Activated T-helper 1 cell treated with anti-CD3 and anti-CD28 coated beads, Interleukin-12 subunit alpha, Interleukin-12 subunit beta, Interleukin-2, Interleukin-4 antibody, amounts not matched to agents 30 ng/mL and 10 ng/mL and 1 ng/mL, durations not matched to agents 14 hours and 24 hours and 36 hours (primary cell): ENCODE measurements around the gene ADCY1. TPM values are rescaled to one million over a fixed set of nuclear protein-coding genes. Genes with fewer than 3 reads are reported as not detected.

Experiments used
- DNase-seq: peaks from one replicate; pipeline ENCODE4 v3.0.0; 2021; ENCODE audit warnings: low spot score
- H3K27ac Mint-ChIP-seq: one replicate; pipeline ENCODE4 v1.8.0; 2021; ENCODE audit warnings: mild to moderate bottlenecking, mixed read lengths
- H3K27me3 Mint-ChIP-seq: one replicate; pipeline ENCODE4 v1.8.0; 2022; ENCODE audit warnings: mild to moderate bottlenecking, moderate library complexity, mixed read lengths; ENCODE audit not compliant: insufficient read depth
- H3K36me3 Mint-ChIP-seq: one replicate; pipeline ENCODE4 v1.8.0; 2021; ENCODE audit warnings: low read depth, mixed read lengths
- H3K4me1 Mint-ChIP-seq: one replicate; pipeline ENCODE4 v1.8.0; 2021; ENCODE audit warnings: low read depth, mixed read lengths
- H3K4me3 Mint-ChIP-seq: one replicate; pipeline ENCODE4 v1.8.0; 2021; ENCODE audit warnings: mild to moderate bottlenecking, moderate library complexity, mixed read lengths
- H3K9me3 Mint-ChIP-seq: one replicate; pipeline ENCODE4 v1.8.0; 2021; ENCODE audit warnings: mixed read lengths
- intact Hi-C: fragments of 100-400 bp; cut with micrococcal nuclease; formaldehyde crosslinking; loops from one replicate; pipeline ENCODE4 v1.15.1; 2024
- total RNA-seq: library from RNA; stranded (reverse); gene quantifications from 2 replicates; pipeline ENCODE4 v1.2.3, GENCODE V29; 2022

Gene ADCY1
- total RNA-seq, 1 donor from 2014 or later = 2.9 TPM

DNA sequence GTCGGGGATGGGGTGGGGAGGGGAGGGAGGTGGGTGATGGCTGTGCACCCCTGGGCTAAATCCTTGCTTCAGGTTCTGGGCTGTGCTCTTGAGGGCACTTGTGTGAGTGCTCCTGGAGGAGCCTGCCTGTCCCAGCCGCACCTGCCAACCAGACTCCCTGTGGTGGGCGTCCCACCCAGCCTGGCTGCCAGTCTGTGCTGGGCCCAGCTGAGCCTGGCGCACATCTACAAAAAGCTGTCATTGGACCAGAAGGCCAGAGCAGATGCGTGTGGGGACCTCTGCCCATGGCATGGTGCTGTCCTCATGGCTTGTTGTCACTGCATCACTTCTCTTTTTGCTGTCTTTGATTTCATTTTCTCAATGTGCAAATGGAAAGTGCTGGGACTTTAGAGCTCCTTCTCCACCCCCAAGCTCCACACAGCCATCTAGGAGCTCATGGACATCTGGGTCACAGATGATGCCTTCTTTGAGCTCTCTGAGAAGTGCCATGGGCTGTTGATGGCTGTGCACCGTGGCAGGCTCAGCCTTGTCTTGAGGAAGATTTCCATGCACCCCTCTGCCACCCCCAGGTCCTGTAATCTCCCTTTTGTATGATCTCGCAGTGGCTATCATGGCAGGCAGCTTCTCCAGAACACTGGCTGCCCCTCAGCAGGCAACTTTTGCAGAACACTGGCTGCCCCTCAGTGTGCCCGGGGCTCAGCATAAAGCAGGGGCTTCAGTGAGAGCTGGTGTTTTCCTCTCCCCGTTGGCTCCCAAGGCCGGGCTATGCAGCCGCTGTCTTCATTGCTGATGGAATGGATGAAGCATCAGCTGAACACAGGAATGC lies 83.9 kb downstream of the ADCY1 start:
- Mint-ChIP-seq H3K36me3 (no peaks in the 10 kb centered on the region), H3K4me3 (no peak overlapping the region), H3K4me1 (no peaks in the 10 kb centered on the region), H3K27me3 (no peaks in the 10 kb centered on the region), H3K27ac (no peak overlapping the region), H3K9me3 (no peaks in the 10 kb centered on the region)
- intact Hi-C loops = no loop called here
- no peak for DNase-seq

DNA sequence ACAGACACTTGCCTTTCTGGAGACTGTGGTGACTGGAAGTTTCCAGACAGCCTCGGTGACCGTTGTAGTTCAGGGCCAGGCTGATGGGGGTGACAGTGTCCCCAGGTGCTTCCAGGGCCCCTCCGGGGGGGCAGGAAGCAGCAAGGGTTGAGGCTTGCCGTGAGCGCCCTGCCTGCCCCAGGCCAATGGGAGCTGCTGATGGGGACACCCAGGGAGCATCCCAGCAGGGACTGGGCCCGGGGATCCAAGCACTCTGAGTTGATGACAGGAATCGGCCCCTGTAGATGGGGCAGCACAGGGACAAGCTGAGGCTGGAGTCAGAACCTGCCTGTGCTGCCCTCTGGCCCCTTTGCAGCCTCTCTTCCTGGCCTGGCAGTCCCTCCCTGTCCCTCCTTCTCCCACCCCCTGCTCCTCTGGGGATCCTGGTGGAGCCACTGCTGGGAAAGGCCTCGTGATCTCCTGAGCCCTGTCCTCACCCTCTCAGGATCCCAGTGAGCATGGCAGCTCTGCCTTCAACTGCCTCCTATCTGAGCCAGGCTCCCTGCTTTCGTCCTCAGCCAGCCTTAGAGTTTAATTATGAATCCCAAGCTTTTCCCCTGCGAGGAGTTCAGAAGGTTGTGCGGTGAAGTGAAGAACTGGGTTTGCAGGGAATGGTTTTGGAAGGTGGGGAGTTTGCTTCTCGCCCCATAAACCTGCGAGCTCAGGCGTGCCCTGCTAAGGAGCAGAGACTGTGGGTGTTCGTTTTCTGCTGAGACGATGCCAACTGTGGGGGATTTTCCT lies 84.7 kb downstream of the ADCY1 start:
- DNase-seq = no peak
- Mint-ChIP-seq H3K27me3 (no peaks in the 10 kb centered on the region), H3K36me3 (no peaks in the 10 kb centered on the region), H3K4me1 (no peaks in the 10 kb centered on the region), H3K9me3 (no peaks in the 10 kb centered on the region), H3K27ac (no peak overlapping the region), H3K4me3 (no peak overlapping the region)
- intact Hi-C loops = no loop called here

DNA sequence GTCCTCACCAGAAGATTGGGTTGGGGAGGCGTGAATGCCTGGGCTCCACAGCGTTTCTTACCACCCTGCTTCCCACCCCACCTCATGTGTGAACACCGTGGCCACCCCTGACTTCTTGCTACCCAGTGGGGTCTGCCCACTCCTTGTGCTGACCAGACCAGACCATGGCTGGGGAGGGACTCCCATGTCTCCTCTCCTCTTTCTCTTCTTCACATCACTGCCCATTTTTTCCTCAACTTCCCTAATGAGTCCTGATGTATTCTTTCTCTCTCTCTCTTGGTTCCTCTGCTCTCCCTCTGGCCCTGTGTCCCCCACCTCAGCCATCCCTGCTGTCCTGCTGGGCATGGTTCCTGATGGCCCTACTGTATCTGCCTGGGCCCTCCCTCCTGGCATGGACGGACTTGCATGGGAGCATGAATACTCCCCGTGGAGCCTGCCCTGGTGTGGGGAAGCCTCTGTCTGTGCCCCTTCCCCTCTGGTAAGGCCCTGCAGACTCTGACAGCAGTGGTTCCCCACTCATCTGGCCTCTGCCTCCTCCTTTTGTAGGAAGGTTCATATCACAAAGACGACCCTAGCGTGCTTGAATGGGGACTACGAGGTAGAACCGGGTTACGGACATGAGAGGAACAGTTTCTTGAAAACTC lies 85.5 kb downstream of the ADCY1 start:
- intact Hi-C loops = no loop called here
- H3K9me3 Mint-ChIP-seq = no peaks in the 10 kb centered on the region
- no peak overlapping the region for H3K27ac Mint-ChIP-seq
- no peaks in the 10 kb centered on the region for H3K4me1 Mint-ChIP-seq
- no peak overlapping the region for H3K4me3 Mint-ChIP-seq
- DNase-seq = no peak
- no peaks in the 10 kb centered on the region for H3K36me3 Mint-ChIP-seq
- no peaks in the 10 kb centered on the region for H3K27me3 Mint-ChIP-seq

DNA sequence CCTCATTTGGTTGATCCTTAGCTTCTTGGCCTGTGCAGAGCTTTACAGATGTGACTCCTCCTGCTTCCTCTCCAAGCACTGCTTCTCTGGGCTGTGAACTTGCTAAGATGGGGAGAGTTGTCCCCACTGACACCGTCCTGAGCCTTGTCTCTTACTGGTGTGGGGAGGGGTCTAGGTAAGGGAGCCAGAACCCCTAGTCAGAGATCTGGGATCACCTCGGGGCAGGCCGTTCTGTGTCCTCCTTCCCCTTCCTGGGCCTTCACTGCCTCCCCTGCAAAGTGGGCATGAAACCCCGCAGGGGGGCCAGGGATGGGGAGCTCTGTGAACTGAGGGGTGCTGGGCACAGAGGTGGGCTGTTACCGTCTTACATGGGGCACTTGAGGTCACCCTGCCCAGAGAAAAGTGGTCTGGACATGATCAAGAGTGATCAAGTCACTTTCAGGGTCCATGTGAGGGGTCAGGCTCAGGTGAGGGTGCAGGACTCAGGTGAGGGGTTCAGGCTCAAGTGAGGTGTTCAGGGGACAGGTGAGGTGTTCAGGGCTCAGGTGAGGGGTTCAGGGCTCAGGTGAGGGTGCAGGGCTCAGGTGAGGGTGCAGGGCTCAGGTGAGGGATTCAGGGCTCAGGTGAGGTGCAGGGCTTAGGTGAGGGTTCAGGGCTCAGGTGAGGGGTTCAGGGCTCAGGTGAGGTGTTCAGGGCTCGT lies 86.2 kb downstream of the ADCY1 start:
- Mint-ChIP-seq H3K4me3 (no peak overlapping the region), H3K27me3 (no peaks in the 10 kb centered on the region), H3K4me1 (no peaks in the 10 kb centered on the region), H3K27ac (no peak overlapping the region), H3K9me3 (no peaks in the 10 kb centered on the region), H3K36me3 (no peaks in the 10 kb centered on the region)
- intact Hi-C loops = no loop called here
- no peak for DNase-seq

DNA sequence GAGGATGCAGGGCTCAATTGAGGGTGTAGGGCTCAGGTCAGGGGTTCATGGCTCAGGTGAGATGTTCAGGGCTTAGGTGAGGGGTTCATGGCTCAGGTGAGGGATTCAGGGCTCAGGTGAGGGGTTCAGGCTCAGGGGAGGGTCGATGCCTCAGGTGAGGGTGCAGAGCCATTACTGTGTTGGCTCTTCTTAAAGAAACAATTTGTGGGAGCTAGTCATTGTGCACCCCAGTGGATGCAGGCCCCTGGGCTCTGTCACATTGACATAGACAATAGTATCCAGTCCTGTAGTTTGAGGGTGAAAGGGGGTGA lies 86.7 kb downstream of the ADCY1 start:
- H3K4me3 Mint-ChIP-seq = no peak overlapping the region
- H3K9me3 Mint-ChIP-seq = no peaks in the 10 kb centered on the region
- no peak overlapping the region for H3K27ac Mint-ChIP-seq
- H3K27me3 Mint-ChIP-seq = no peaks in the 10 kb centered on the region
- DNase-seq = no peak
- no peaks in the 10 kb centered on the region for H3K4me1 Mint-ChIP-seq
- intact Hi-C loops = no loop called here
- no peaks in the 10 kb centered on the region for H3K36me3 Mint-ChIP-seq

DNA sequence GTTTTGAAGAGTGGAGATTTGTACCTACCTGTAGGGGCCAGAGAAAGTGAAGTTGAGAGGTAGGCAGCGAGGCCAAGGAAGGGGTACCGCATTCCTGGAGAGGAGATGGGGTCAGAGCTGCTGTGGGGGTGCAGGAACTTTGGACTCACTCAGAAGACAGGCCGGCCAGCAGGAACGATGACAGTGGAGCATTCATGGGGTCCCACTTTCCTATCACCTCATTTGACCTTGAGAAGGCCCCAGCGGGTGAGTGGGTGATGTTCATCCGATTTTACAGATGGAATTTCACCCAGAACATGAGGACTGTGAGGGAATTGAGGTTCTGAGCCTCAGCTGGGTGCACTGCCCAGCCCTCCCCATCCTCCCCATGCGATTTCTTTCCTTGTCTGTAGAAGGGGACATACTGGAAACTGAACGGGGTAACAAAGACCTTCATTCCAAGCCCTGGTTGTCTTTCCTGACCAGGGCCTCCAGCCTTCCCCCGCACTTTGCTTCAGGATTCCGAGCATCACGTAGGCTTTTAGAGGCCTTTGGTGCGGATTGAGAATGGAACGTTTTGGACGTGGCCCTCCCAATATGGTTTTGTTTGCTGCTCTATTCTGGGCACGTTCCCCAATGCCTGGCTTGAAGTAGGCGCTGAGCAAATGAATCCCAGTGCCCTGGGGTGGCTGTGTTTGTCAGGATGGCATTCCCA lies 87.3 kb downstream of the ADCY1 start:
- no peaks in the 10 kb centered on the region for H3K4me1 Mint-ChIP-seq
- no peak overlapping the region for H3K27ac Mint-ChIP-seq
- no peak for DNase-seq
- no peaks in the 10 kb centered on the region for H3K36me3 Mint-ChIP-seq
- intact Hi-C loops = no loop called here
- H3K9me3 Mint-ChIP-seq = no peaks in the 10 kb centered on the region
- no peak overlapping the region for H3K4me3 Mint-ChIP-seq
- no peaks in the 10 kb centered on the region for H3K27me3 Mint-ChIP-seq

DNA sequence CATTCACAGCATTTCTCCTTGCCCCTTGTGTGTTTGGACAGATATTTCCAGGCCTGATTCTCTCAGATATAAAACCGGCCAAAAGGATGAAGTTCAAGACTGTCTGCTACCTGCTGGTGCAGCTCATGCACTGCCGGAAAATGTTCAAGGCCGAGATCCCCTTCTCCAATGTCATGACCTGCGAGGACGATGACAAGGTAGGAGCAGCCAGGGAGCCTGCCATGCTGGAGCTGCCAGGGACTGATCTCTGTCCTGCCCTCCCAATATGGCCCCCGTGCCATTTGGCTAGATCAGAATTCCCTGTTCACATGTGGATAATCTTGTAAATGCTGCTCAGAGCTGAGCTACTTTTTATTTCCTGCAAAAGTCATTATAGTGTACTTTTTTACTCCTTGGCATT lies 87.8 kb downstream of the ADCY1 start:
- Mint-ChIP-seq H3K27me3 (no peaks in the 10 kb centered on the region), H3K36me3 (no peaks in the 10 kb centered on the region), H3K4me3 (no peak overlapping the region), H3K4me1 (no peaks in the 10 kb centered on the region), H3K9me3 (no peaks in the 10 kb centered on the region), H3K27ac (no peak overlapping the region)
- intact Hi-C loops = no loop called here
- no peak for DNase-seq

DNA sequence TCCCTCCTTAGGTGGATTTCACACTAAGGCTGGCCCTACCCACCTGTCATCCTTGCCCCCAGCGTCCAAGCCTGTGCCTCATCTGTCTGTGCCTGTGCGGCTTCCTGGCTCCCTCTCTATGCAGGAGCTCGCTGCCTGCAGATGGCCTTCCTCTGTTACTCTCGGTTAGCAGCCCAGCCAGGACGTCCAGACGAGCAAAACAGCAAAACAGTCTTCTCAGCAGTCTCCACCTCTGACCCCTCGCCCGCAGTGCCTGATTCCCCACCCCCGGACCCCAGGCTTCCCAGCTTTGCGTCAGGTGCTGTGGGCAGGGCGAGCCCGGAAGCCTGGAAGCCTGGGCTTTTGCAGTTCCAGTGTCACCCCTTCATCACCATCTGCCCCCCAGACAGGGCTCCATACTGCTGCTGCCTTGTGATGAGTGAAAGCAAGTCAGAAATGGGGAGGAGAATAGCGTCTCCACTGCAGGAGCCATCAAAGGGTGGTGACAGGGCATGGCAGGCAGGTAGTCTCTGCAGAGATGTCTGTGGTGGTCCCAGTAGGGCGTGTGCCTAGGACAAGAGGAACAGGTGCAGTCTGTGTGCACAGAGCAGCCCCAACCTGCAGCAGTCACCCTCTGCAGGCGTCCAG lies 88.5 kb downstream of the ADCY1 start:
- Mint-ChIP-seq H3K27me3 (no peaks in the 10 kb centered on the region), H3K4me1 (no peaks in the 10 kb centered on the region), H3K36me3 (no peaks in the 10 kb centered on the region), H3K27ac (no peak overlapping the region), H3K9me3 (no peaks in the 10 kb centered on the region), H3K4me3 (no peak overlapping the region)
- no peak for DNase-seq
- intact Hi-C loops = no loop called here

DNA sequence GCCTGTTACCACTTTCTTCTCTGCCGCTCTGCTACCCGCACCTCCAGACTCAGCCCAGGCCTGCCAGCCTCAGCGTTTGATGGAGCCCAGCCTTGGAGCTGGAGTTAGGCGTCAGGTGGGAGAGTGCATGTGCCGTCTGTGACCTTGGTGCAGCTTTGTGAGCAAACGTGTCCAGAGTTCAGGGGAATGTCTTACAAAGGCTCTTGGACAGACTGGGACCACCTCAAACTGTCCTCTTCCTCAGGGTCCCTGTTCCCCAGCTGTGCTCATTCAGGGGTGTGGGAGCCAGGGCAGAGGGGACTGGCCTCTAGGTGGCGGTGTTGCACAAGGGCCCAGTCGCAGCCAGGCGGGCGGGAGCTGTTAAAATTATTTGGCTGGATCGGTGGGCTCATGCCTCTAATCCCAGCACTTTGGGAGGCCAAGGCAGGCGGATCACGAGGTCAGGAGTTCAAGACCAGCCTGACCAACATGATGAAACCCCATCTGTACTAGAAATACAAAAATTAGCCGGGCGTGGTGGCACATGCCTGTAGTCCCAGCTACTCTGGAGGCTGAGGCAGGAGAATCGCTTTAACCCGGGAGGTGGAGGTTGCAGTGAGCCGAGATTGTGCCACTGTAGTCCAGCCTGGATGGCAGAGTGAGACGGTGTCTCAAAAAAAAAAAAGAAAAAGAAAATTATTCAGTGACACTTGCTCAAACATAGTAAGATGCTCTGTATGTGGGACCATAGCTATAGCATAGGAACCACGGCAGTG lies 89.2 kb downstream of the ADCY1 start:
- H3K9me3 Mint-ChIP-seq = no peaks in the 10 kb centered on the region
- H3K4me3 Mint-ChIP-seq = no peak overlapping the region
- no peaks in the 10 kb centered on the region for H3K36me3 Mint-ChIP-seq
- H3K27me3 Mint-ChIP-seq = no peaks in the 10 kb centered on the region
- DNase-seq = no peak
- H3K27ac Mint-ChIP-seq = no peak overlapping the region
- intact Hi-C loops = no loop called here
- H3K4me1 Mint-ChIP-seq = no peaks in the 10 kb centered on the region

DNA sequence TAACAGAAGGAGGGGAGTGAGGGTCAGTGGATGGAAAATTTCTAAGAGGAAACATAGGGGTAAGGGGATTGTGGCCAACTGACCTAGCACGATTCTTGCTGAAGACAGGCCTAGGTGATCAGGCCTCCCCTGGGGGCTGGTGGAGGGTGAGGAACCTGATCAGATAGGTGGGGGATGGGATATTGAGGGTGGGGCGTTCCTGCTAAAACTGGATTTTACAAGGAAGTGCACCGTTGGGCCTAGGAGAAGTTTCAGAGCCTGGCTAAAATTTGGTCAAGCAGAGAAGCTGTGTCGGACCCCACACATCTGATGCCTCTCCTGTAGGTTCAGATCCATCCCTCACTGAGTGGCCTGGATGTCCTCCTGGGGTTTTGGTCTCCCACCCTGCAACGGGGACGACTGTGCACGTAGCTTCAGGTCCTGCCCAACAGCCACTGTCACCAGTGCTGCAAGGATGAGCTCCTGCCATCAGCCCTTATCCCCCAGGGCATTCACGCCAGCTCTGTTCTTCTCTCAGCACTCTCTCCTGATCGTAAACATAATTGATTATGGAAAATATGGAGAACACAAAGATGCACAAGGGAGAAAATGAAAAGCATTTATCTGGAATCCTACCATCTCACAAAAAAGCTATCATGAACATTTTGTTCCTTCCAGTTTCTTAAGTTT lies 89.9 kb downstream of the ADCY1 start:
- H3K27ac Mint-ChIP-seq = no peak overlapping the region
- H3K27me3 Mint-ChIP-seq = no peaks in the 10 kb centered on the region
- no peak overlapping the region for H3K4me3 Mint-ChIP-seq
- H3K4me1 Mint-ChIP-seq = no peaks in the 10 kb centered on the region
- no peaks in the 10 kb centered on the region for H3K9me3 Mint-ChIP-seq
- H3K36me3 Mint-ChIP-seq = no peaks in the 10 kb centered on the region
- intact Hi-C loops = no loop called here
- DNase-seq = no peak

DNA sequence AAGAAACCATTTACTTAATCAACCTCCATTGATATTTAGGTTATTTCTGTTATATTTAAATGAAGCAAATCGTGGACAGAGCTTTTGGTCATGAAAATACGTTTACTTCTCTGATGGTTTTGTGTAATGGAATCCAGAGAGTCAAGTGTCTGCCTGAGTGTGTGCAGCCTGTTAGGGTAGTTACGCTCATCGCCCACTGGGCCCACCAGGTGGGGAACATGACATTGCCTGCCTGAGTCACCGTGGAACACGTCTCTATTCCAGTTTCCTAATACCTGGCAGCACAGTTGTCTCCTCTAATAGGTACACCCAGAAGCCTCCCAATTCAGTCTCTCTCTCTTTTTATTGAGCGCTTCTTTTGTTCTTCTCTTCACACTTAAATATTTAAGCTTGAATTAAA lies 91.0 kb downstream of the ADCY1 start:
- Mint-ChIP-seq H3K4me3 (no peak overlapping the region), H3K27ac (no peak overlapping the region), H3K36me3 (no peaks in the 10 kb centered on the region), H3K4me1 (no peaks in the 10 kb centered on the region), H3K27me3 (no peaks in the 10 kb centered on the region), H3K9me3 (no peaks in the 10 kb centered on the region)
- no peak for DNase-seq
- intact Hi-C loops = no loop called here
